Subcutaneous adipose tissue (tissue), 4 donors: ENCODE data around the gene MC4R. TPM values are rescaled to one million over a fixed set of nuclear protein-coding genes. Genes with fewer than 3 reads are reported as not detected.

Experiments used
- CTCF ChIP-seq: fragments of 450-650 bp; IDR thresholded peaks from one replicate; pipeline ENCODE4 v1.5.1; 2016; ENCODE audit warnings: low read depth, mild to moderate bottlenecking, control low read depth, antibody characterized with exemption, moderate library complexity
- total RNA-seq, 4 donors: library from RNA; depleted of rRNA; stranded (reverse); fragments of >200 nt; gene quantifications; one replicate each; pipeline ENCODE4 v1.1.0, GENCODE V29; 2016

MC4R gene
- total RNA-seq, 4 donors from 2014 or later, result not detected

GRCh38 chr18:60401346-60401745 lies 28.8 kb upstream of the MC4R start:
- no peak for TF ChIP-seq CTCF

GRCh38 chr18:60391571-60392226 lies 19.1 kb upstream of the MC4R start:
- no peak for TF ChIP-seq CTCF

- no peak for TF ChIP-seq CTCF
Measured at GRCh38 chr18:60389314-60389713, 16.7 kb upstream of the MC4R start.

- TF ChIP-seq CTCF, result no peak
Measured at GRCh38 chr18:60385693-60386092, 13.1 kb upstream of the MC4R start.

GRCh38 chr18:60383893-60384292 lies 11.3 kb upstream of the MC4R start:
- TF ChIP-seq CTCF, result no peak

GRCh38 chr18:60377778-60378469 lies 5.3 kb upstream of the MC4R start:
- no peak for TF ChIP-seq CTCF

- TF ChIP-seq CTCF, result no peak
Measured at GRCh38 chr18:60372132-60372531, 443 bp downstream of the MC4R start.
